ENCODE measurements around the gene ZNF564.

DNA sequence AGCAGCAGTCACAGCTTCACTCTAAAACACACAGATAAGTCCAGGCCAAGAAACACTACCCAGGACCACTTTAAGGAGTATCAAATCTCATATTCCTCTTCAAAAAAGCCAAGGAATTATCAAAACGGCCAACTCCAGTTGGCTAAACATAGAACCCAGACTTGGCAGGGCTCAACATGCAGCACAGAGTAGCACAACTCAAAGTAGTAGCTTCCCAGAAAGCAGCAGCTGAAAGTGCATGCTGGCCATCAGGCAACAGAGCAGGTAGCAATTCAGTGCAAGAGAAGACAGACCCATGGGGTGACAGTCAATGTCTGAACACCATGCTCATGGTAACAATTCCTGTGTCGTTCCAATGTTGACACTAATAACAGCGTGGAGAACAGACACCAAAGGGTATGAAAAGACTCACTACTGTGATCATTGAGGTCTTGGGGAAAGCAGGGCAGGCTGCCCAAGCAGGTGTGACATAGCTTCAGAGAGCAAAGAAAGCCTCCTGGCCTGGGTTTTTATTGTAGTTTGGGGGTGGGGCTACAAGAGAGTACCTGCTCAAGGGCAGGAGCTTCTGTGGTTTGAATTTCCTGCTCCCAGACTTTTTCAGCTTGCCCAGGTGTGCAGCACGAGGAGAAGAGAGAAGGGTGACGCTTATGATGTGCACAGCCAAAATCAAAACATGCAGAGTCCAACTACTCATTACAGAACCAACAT is 72.9 kb downstream of the ZNF564 start:
- no peak for TF ChIP-seq CTCF (IDR thresholded peaks at IDR 0.05; ENCODE audit: low read length)
- TF ChIP-seq EZH2 (IDR thresholded peaks at IDR 0.05; ENCODE audit: borderline replicate concordance, low read length), result no peak
